UCSD-AML1 (cell line): ENCODE measurements around the gene ANTKMT.

Experiments
- DNase-seq: peaks from one replicate; lab custom pipeline; 2025; ENCODE audit not compliant: unreplicated experiment; lab: John Stamatoyannopoulos, UW

ANTKMT gene

GRCh38 chr16:712740-713250 is 8.2 kb upstream of the ANTKMT start:
- peak; percentile 63 for DNase-seq

- DNase-seq: peak; percentile 27
Observed at GRCh38 chr16:714079-714478, 6.9 kb upstream of the ANTKMT start.

- peak; percentile 88 for DNase-seq
Observed at GRCh38 chr16:714558-715476, 6.1 kb upstream of the ANTKMT start, which contains the start of gene METRN. Gene METRN (plus strand): TSS chr16:715118. CDS start chr16:715290, 172 bp downstream.

GRCh38 chr16:715477-716199 is 5.3 kb upstream of the ANTKMT start:
- DNase-seq: peak; percentile 43

- no peak for DNase-seq
Observed at GRCh38 chr16:716200-716568, 4.8 kb upstream of the ANTKMT start.

- no peak for DNase-seq
Observed at GRCh38 chr16:716768-717325, 4.1 kb upstream of the ANTKMT start.

GRCh38 chr16:717450-718245 is 3.3 kb upstream of the ANTKMT start:
- DNase-seq: no peak

- no peak for DNase-seq
Observed at GRCh38 chr16:718389-718788, 2.6 kb upstream of the ANTKMT start.

GRCh38 chr16:718922-719321 is 2.0 kb upstream of the ANTKMT start:
- no peak for DNase-seq

- peak; percentile 64 for DNase-seq
Observed at GRCh38 chr16:719815-720446, 1.0 kb upstream of the ANTKMT start.

GRCh38 chr16:720447-720989 is 428 bp upstream of the ANTKMT start:
- peak; percentile 79 for DNase-seq

GRCh38 chr16:721765-722540 is 1.0 kb downstream of the ANTKMT start:
- DNase-seq: no peak

- DNase-seq: no peak
Observed at GRCh38 chr16:722835-723633, 2.1 kb downstream of the ANTKMT start.

- DNase-seq: no peak
Observed at GRCh38 chr16:723695-724094, 2.7 kb downstream of the ANTKMT start.

- no peak for DNase-seq
Observed at GRCh38 chr16:724188-725040, 3.5 kb downstream of the ANTKMT start.

GRCh38 chr16:725041-725376 is 4.1 kb downstream of the ANTKMT start:
- DNase-seq: no peak

- DNase-seq: no peak
Observed at GRCh38 chr16:725463-726187, 4.7 kb downstream of the ANTKMT start.
